ENCODE measurements around the gene OR14K1.
"Not testable (repeated sequence)": the region's sequence is repeated elsewhere in the genome, so short reads cannot be mapped to it uniquely, and the experiment has no call there.

Gene OR14K1

DNA sequence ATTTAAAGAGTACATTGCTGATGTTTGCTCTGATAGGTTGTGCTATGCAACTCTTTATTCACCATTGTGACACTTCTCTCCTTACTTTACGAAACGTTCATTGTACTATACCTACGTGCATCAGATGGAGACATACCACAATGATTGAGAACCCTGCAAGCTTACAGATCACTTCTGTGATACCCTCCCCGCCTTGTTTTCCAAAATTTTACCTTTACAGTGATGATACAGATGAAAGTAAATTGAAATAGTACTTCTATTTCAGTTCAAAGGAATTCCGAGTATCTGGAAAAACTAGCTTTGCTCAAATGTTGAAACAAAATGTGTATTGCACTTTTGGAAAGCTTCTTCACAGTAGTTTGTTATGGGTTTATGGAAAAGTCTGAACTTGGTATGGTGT lies 3.3 kb downstream of the OR14K1 start:
- no peak for DNase-seq (ENCODE audit: low spot score)
- in situ Hi-C loops (cut with MboI; ENCODE audit: low sequenced_read_pairs, unreplicated experiment): no loop called here
- TF ChIP-seq, protein P1, sequence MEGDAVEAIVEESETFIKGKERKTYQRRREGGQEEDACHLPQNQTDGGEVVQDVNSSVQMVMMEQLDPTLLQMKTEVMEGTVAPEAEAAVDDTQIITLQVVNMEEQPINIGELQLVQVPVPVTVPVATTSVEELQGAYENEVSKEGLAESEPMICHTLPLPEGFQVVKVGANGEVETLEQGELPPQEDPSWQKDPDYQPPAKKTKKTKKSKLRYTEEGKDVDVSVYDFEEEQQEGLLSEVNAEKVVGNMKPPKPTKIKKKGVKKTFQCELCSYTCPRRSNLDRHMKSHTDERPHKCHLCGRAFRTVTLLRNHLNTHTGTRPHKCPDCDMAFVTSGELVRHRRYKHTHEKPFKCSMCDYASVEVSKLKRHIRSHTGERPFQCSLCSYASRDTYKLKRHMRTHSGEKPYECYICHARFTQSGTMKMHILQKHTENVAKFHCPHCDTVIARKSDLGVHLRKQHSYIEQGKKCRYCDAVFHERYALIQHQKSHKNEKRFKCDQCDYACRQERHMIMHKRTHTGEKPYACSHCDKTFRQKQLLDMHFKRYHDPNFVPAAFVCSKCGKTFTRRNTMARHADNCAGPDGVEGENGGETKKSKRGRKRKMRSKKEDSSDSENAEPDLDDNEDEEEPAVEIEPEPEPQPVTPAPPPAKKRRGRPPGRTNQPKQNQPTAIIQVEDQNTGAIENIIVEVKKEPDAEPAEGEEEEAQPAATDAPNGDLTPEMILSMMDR (IDR thresholded peaks at IDR 0.05; ENCODE audit: borderline replicate concordance, control extremely low read depth, extremely low read depth, insufficient read depth, missing control alignments): no peak

DNA sequence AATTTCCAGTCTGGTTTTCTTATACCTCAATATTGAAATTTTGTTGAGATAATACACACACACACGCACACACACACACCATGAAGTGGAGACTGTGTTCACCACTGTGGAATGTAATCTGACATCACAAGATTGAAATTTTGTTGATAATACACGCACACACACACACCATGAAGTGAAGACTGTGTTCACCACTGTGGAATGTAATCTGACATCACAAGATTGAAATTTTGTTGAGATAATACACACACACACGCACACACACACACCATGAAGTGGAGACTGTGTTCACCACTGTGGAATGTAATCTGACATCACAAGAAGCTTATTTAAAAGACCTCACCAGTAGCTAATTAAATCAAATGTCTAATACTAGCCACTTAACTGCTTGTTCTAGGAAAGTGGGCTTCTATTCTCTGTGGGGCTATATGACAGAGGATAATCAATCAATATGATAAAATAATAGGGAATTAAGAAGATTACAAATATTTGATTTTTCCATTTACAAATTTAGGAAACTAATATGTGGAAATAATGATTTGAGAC lies 3.9 kb downstream of the OR14K1 start:
- in situ Hi-C loops (cut with MboI; ENCODE audit: low sequenced_read_pairs, unreplicated experiment); DNase-seq (ENCODE audit: low spot score): not testable (repeated sequence)

DNA sequence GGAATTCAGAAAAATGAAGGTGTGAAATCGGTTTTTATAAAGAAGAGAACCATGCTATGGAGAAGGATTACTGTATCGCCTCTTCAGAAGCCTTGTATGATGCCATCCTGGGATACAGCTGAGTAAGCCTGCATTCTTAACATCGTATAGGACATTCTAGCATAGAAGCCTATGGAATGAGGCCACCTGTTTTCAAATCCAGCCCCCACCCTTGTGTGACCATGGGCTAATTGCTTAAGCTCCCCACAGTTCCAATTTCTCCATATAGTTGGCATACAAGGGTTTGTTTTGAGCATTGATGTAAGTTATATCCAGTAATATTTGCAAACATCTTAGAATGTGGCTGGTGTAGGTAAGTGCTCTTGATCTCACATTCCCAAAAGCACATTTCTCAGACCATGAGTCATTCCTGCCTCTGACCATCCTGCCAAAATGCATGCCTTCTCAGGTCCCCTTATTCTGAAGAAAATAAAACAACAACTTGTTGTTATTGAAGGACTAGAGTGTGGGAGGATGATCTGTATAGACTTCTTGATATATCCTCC lies 8.0 kb downstream of the OR14K1 start:
- TF ChIP-seq, protein P1 (IDR thresholded peaks at IDR 0.05; ENCODE audit: borderline replicate concordance, control extremely low read depth, extremely low read depth, insufficient read depth, missing control alignments): no peak
- in situ Hi-C loops (cut with MboI; ENCODE audit: low sequenced_read_pairs, unreplicated experiment): no loop called here
- DNase-seq (ENCODE audit: low spot score): no peak

DNA sequence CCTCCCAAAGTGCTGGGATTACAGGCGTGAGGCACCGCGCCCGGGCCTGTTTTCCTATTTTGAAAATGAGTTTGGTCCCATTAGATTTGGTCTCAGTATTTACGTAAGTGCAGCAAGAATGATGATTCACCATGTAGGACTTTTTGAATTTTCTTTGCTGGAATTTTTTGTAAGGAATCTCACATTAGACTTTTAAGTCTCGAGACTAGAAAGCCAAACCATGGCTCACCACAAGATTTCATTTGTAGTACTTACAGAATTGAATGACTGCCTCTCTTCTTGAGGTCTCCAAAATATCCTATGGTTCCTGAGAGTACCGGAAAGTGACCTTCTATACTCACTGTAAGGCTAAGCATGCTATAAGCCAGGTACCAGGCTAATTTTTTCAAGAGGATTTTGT lies 9.2 kb downstream of the OR14K1 start:
- TF ChIP-seq, protein P1 (IDR thresholded peaks at IDR 0.05; ENCODE audit: borderline replicate concordance, control extremely low read depth, extremely low read depth, insufficient read depth, missing control alignments): no peak
- in situ Hi-C loops (cut with MboI; ENCODE audit: low sequenced_read_pairs, unreplicated experiment): no loop called here
- DNase-seq (ENCODE audit: low spot score): no peak

DNA sequence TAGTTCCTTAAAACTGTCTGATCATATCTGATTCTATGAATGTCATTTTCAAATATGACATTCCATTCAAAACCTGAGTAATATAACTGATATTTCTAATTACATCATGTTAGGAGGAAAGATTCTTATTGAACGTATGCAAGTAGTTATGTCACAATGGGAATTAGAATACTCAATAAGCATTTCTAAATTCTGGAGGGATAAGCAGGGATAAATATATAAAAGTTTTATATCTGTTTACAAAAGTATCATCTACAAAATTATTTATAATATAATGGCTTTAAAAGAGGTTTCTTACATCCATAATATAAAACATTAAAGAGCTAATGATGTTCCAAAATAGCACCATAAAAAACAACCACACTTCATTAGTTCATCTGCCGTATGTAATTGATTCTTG lies 9.6 kb downstream of the OR14K1 start, which contains the start of gene OR14A2:
TSS of gene OR14A2 (minus strand) at position 101 of the 400 bp plus-strand sequence.
- in situ Hi-C loops (cut with MboI; ENCODE audit: low sequenced_read_pairs, unreplicated experiment): no loop called here
- no peak for DNase-seq (ENCODE audit: low spot score)
- TF ChIP-seq, protein P1 (IDR thresholded peaks at IDR 0.05; ENCODE audit: borderline replicate concordance, control extremely low read depth, extremely low read depth, insufficient read depth, missing control alignments): no peak

DNA sequence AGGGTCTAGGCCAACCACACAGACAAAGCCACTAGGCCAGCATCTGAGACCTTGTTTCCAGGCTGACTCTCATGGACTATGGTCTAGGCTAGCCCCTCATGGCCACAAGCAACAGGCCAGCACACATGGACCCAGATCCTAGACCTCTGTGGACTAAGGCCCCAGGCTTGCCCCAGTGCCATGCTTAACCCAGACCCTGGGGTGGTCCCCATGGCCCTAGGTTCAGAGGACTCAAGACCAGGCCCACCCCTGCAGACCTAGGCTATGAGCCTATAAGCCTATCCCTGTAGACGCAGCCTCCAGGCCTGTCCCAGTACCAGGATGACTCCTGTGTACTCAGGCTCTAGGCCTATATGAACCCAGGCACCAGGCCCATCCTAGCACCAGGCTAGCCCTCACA lies 11.5 kb downstream of the OR14K1 start:
- in situ Hi-C loops (cut with MboI; ENCODE audit: low sequenced_read_pairs, unreplicated experiment): no loop called here
- no peak for DNase-seq (ENCODE audit: low spot score)
- TF ChIP-seq, protein P1 (IDR thresholded peaks at IDR 0.05; ENCODE audit: borderline replicate concordance, control extremely low read depth, extremely low read depth, insufficient read depth, missing control alignments): no peak

DNA sequence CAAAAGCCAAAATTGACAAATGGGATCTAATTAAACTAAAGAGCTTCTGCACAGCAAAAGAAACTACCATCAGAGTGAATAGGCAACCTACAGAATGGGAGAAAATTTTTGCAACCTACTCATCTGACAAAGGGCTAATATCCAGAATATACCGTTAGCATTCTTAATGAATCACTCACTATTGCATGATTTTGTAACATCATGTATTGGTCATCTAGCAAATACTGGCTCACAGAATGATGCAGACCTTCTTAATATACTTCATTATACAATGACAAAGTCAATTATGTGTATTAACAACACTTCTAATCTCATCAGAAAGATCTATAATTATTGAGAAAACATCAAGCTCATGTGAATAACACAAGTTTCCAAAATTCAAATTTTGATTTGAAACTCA lies 15.9 kb downstream of the OR14K1 start:
- DNase-seq (ENCODE audit: low spot score); in situ Hi-C loops (cut with MboI; ENCODE audit: low sequenced_read_pairs, unreplicated experiment): not testable (repeated sequence)

DNA sequence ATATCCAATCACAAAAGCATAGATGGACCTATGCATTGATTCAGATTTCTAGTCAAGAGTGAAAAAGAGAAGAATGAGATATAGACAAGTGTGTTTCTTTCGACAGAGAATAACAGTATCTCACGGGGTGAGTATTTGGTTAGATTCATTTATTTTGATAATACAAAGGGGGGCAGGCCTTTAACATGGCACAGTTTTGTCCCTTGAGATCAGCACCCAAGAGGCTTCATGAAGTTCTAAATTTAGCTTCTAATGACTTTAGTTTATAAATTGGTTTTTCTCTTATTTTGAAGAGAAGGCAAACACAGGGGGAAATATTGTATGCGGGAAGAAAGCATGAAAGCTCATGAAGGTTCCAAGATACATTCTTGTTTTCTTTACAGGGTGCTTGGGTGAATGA lies 22.0 kb downstream of the OR14K1 start, which contains the start of gene OR1C1:
TSS of gene OR1C1 (minus strand) at position 101 of the 400 bp plus-strand sequence. CDS start 2,150 bp downstream, outside the sequence.
- no peak for DNase-seq (ENCODE audit: low spot score)
- TF ChIP-seq, protein P1 (IDR thresholded peaks at IDR 0.05; ENCODE audit: borderline replicate concordance, control extremely low read depth, extremely low read depth, insufficient read depth, missing control alignments): no peak
- in situ Hi-C loops (cut with MboI; ENCODE audit: low sequenced_read_pairs, unreplicated experiment): no loop called here
